ENCODE data around the gene DSC3.
"Not testable (repeated sequence)": the region's sequence is repeated elsewhere in the genome, so short reads cannot be mapped to it uniquely, and the experiment has no call there.

DSC3 gene

GRCh38 chr18:31040686-31041270 is 1.8 kb downstream of the DSC3 start:
- DNase-seq, result no peak

- DNase-seq, result no peak
These were observed 3.1 kb downstream of the DSC3 start for GRCh38 chr18:31039426-31039825.

- DNase-seq, result not testable (repeated sequence)
These were observed 4.9 kb downstream of the DSC3 start for GRCh38 chr18:31037686-31038085.

- DNase-seq, result no peak
These were observed 8.0 kb downstream of the DSC3 start for GRCh38 chr18:31034541-31034940.

DNA sequence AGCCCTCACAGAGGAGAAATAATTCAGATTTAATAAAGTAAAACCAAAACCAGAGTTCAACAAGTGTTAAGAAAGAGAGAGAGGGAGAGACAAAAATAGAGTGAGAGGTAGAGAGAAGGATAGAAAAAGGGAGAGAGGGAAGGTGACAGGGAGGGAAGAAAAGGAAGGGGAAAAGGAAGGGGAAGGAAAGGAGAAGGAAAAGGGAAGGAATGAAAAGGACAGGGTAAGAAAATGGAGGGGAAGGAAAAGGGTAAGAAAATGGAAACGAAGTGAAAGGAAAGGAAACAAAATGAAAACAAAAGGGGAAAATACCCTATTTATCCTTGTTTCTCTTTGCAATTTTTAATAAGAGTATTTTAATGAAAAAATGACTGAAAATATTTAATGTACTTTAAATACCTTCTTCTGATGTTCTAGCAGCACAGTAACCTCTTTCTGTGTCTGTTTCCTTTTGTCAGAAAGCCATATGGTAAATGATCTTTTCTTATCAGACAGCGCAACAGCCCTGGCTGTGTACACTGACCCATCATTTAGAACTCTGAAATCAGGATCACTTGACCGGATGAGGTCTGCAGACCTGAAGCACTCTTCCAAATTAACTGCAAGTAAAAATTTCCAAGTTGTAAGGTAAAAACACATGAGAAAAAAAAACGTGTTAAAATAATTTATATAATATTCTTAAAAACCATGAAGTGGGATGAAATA is 11.8 kb downstream of the DSC3 start:
- no peak for DNase-seq

DNA sequence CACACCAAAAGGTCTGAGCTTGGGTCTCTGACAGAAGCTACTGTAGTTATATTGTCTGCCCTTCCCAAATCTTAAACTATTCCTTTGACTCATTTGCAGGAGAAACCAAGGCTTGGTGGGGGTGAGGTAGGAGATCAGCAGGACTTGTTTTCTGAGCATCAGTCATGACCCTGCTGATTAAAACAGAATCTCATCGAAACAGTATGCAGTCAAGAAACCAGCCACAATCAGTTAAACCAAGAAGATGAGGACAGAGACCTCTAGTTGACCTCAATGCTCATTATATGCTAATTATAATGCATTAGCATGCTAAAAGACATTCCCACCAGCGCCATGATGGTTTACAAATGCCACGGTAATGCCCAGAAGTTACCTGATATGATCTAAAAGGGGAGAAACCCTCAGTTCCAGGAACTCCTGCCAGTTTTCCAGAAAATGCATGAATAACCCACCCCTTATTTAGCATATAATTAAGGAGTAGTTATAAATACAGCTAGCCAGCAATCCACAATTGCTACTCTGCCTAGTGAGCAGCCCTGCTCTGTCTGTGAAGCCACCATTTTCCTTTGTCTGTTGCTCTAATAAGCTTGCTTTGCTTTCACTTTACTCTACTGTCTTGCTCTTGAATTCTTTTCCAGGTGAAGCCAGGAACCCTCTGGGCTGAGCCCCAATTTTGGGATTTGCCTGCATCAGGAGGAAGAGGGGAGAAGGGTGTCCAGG is 26.7 kb downstream of the DSC3 start:
- DNase-seq, result no peak

DNA sequence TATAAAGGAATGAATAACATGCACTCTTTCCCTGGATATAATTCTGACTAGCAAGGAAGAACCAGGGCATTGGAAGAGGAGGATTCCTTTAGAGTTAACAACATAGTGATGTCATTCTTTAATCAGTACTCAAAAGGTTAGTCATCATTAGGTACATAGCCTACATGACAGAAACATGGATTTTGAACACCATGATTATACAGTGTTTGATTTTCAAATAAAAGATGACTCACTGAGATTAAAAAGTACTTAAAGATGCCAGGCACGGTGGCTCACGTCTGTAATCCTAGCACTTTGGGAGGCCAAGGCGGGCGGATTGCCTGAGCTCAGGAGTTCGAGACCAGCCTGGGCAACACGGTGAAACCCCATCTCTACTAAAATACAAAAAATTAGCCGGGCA is 31.1 kb downstream of the DSC3 start:
- DNase-seq, result not testable (repeated sequence)

DNA sequence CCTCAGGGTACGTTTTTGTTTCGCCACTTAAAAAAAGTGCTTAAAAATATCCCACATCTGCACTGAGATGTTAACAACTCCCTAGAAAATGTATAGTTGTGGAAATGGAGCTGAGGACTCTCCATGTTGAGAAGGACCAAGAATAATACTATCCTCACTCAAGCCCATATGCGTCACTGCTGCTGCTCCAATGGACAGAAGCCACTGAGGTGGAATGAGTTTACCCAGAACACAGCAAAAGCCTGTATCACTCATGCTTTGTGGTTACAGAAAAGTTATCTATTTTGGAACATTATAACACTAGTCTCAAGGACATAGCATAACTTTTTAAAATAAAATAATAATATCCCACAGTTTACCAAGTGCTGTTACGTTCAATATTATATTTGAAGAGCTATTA is 31.9 kb downstream of the DSC3 start:
- DNase-seq, result no peak

DNA sequence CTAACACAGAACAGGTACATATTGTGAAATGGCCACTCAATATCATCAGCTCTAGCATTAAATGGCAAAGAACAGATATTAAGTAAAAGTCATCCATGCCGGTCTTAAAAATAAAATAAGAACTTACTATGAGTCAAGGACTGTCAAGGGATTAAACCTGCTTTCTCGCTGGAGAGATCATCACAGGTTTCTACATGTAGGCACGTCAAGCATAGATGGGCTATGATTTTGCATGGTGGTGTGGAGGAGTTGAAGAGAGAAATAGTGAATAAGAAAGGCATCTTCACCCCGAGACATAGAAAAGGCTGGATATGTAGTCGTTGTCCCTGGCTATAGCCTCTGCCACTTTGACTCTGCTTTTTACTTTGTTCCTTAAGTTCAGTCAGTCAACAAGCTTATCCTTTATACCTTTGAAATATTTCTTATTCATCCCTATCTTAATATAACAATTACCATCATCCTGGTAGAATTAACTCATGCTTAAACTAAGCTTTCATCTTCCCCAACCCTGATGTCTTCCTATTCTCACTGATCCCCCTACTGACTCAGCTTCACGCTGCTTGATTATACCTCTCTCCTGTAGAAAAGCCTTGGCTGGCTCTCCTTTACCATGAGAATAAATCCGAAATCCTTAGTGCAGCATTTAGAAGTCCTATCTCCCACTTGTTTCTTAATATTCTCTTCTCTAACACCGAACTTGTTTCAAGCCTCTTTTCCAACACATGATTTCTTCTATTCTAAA is 42.5 kb downstream of the DSC3 start:
- no peak for DNase-seq

- DNase-seq, result no peak
These were observed 43.4 kb downstream of the DSC3 start for GRCh38 chr18:30999186-30999585.

DNA sequence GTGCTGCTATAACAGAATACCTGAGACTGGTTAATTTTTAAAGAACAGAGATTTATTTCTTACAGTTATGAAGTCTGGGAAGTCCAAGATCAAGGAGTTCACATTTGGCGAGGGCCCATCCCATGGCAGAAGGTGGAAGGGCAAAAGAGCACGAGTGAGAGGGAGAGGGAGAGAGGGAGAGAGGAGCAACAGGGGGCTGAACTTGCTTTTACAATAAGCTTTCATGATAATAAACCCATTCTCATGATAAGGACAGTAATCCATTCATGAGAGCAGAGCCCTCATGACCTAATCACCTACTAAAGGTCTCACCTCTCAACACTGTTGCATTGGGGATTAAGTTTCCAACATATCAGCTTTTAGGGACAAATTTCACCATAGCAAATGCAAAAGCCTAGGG is 45.3 kb downstream of the DSC3 start:
- DNase-seq, result no peak

DNA sequence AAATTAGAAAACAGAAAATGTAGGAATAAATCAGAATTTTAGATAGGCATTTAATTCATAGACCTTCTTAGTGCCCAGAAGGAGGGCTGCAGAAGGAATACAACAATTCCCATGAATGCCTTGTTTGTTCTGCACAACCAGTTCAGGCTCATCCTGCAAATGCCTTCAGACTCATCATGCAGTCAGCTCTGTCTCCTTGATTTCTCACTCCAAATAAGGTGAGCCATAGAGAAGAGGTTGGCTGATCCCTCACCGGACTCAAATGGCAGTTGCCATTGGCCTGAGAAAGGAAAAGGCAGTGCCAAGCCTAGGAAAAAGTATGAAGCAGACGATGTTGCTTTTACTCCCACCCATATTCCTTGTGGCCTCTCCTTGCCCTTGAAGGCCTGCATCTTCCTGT is 50.3 kb downstream of the DSC3 start:
- no peak for DNase-seq

GRCh38 chr18:30991397-30991796 is 51.1 kb downstream of the DSC3 start:
- DNase-seq, result no peak

DNA sequence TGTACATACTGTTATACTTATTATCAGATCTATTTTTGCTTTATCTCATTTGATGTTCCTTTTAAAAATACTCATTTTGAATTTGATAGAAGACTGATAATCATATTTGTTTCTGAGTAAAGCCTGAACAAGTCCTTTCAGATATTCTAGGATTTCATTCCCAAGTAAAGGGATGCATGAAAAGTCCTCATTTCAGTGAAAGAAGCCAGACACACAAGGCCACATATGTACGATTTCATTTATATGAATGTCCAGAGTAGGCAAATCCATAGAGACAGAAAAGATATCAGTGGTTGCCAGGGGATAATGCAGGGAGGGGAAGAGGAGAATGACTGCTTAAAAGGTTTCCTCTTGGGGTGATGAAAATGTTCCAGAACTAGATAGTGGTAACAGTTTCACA is 53.4 kb downstream of the DSC3 start:
- no peak for DNase-seq

GRCh38 chr18:30988440-30988839 is 54.1 kb downstream of the DSC3 start:
- DNase-seq, result no peak

GRCh38 chr18:30987467-30988241 is 54.9 kb downstream of the DSC3 start:
- DNase-seq, result no peak

- DNase-seq, result no peak
These were observed 56.8 kb downstream of the DSC3 start for GRCh38 chr18:30985753-30986152.

GRCh38 chr18:30982285-30982992 is 60.1 kb downstream of the DSC3 start:
- DNase-seq, result no peak

- not testable (repeated sequence) for DNase-seq
These were observed 64.5 kb downstream of the DSC3 start for GRCh38 chr18:30978091-30978490.

DNA sequence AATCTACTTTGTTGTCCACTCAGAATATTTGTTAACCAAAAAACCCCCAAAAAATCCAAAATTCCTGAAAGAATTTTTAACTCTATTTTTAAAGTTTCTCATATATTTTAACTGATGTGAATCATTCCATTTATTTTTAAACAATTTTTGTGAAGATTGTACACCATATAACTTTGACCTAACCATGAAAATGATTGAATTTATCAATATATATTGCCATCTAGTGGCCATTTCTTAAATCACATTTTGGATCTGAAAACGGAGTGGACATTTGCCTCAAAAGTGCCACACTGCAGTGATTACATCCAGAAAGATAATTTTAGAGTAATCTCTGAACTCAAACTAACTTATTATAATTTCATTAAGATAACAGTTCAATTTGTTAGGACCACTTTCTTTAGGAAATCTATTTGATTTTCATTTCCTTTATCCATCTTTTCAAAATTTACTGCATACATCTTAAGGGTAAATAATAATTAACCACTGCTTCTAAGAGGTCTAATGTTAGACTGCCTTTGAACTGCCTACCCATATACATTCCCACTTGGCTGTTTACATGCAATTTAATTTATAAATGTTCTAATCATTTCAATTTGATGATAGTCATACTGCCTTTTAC is 71.1 kb downstream of the DSC3 start:
- no peak for DNase-seq

GRCh38 chr18:30970196-30970816 is 72.2 kb downstream of the DSC3 start:
- no peak for DNase-seq

Measured in NCI-H2029 (cell line).